Osteocyte (in vitro differentiated cells): ENCODE data around the gene NHSL2. TPM values are rescaled to one million over a fixed set of nuclear protein-coding genes. Genes with fewer than 3 reads are reported as not detected.
A peak's percentile ranks its signal among the peaks of the same experiment; 100 is the strongest.
"Not testable (repeated sequence)": the region's sequence is repeated elsewhere in the genome, so short reads cannot be mapped to it uniquely, and the experiment has no call there.

Experiments used
- DNase-seq: peaks from one replicate; pipeline ENCODE4 v3.0.0; 2021; ENCODE audit warnings: mixed read lengths; ENCODE audit not compliant: unreplicated experiment; ENCODE audit errors: extremely low spot score
- H3K27ac Mint-ChIP-seq: one replicate; pipeline ENCODE4 v1.8.0; 2021; ENCODE audit warnings: mild to moderate bottlenecking, mixed read lengths; ENCODE audit not compliant: unreplicated experiment
- H3K27me3 Mint-ChIP-seq: one replicate; pipeline ENCODE4 v1.8.0; 2021; ENCODE audit warnings: mixed read lengths; ENCODE audit not compliant: unreplicated experiment
- H3K36me3 Mint-ChIP-seq: one replicate; pipeline ENCODE4 v1.8.0; 2021; ENCODE audit warnings: mixed read lengths; ENCODE audit not compliant: unreplicated experiment
- H3K4me1 Mint-ChIP-seq: one replicate; pipeline ENCODE4 v1.8.0; 2021; ENCODE audit warnings: mixed read lengths; ENCODE audit not compliant: unreplicated experiment
- H3K4me3 Mint-ChIP-seq: one replicate; pipeline ENCODE4 v1.8.0; 2021; ENCODE audit warnings: mild to moderate bottlenecking, moderate library complexity, mixed read lengths; ENCODE audit not compliant: unreplicated experiment
- H3K9me3 Mint-ChIP-seq: one replicate; pipeline ENCODE4 v1.8.0; 2021; ENCODE audit warnings: mixed read lengths; ENCODE audit not compliant: unreplicated experiment
- long read RNA-seq: library from polyadenylated mRNA; unstranded; transcript quantifications from one replicate; pipeline ENCODE4 v2.0.0, GENCODE V29; 2021
- total RNA-seq: library from RNA; stranded (reverse); gene quantifications from 2 replicates; pipeline ENCODE4 v1.2.1, GENCODE V29; 2021
- TF ChIP-seq, protein P1 (sequence below): fragments of 200-600 bp; sonication (generic); IDR thresholded peaks from 2 replicates; pipeline ENCODE4 v1.5.0; 2021; ENCODE audit warnings: antibody characterized with exemption, mild to moderate bottlenecking, moderate library complexity

The NHSL2 gene
- 7.3 and 7.6 TPM in 2 replicates for total RNA-seq
- long read RNA-seq, partial matches to known transcripts: 1 of 8 reads
- long read RNA-seq, other reads (novel, unspliced or antisense): 7 of 8 reads

DNA sequence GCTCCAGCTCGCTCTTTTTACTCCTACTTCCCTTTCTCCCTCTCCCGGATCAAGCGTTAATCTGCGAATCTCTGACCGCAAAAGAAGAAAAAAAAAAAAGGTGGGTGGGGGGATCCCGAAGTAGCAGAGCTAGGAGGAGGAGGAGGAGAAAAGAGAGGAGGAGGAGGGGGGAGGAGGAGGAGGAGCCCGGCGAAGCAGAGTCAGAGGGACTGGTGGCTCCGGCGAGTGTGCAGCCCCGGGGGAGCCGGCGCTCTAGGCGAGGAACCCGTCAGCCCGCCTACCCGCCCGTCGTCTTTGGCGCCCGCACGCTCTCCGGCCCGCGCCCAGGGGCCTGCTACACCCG, at the start of gene NHSL2:
NHSL2 (plus strand) TSS at position 203 of the 343 bp plus-strand sequence.
- Mint-ChIP-seq H3K27ac (no peak within 1 kb of the TSS), H3K4me1 (peaks cover 9% of the 10 kb centered on the region), H3K27me3 (no peaks in the 10 kb centered on the region), H3K36me3 (no peaks in the 10 kb centered on the region), H3K9me3 (no peaks in the 10 kb centered on the region), H3K4me3 (peak within 1 kb of the TSS; percentile 75)
- TF ChIP-seq, protein P1, sequence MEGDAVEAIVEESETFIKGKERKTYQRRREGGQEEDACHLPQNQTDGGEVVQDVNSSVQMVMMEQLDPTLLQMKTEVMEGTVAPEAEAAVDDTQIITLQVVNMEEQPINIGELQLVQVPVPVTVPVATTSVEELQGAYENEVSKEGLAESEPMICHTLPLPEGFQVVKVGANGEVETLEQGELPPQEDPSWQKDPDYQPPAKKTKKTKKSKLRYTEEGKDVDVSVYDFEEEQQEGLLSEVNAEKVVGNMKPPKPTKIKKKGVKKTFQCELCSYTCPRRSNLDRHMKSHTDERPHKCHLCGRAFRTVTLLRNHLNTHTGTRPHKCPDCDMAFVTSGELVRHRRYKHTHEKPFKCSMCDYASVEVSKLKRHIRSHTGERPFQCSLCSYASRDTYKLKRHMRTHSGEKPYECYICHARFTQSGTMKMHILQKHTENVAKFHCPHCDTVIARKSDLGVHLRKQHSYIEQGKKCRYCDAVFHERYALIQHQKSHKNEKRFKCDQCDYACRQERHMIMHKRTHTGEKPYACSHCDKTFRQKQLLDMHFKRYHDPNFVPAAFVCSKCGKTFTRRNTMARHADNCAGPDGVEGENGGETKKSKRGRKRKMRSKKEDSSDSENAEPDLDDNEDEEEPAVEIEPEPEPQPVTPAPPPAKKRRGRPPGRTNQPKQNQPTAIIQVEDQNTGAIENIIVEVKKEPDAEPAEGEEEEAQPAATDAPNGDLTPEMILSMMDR: no peak
- DNase-seq: no peak

DNA sequence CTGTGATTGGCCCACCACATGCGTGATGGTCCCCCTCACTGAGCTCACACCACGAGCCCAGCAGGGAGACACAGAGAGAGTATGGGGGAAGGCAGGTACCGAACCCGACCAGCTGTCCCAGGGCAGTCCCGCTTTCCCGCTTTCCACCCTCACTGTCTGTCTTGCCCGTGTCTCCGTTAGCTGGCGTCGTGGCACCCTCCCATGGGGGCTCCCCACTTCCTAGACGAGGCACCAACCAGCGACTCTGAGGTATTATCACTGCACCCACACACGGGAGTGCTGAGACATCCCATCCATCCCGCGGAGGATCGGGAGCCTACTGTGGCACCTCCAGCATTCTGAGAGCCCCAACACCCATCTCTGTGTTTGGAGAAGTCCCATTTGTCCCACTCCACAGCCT, 43.0 kb upstream of the NHSL2 start:
- TF ChIP-seq, protein P1: no peak
- Mint-ChIP-seq H3K4me3 (no peak overlapping the region), H3K27me3 (peaks cover 18% of the 10 kb centered on the region), H3K36me3 (no peaks in the 10 kb centered on the region), H3K9me3 (no peaks in the 10 kb centered on the region), H3K4me1 (no peaks in the 10 kb centered on the region), H3K27ac (no peak overlapping the region)
- DNase-seq: no peak

DNA sequence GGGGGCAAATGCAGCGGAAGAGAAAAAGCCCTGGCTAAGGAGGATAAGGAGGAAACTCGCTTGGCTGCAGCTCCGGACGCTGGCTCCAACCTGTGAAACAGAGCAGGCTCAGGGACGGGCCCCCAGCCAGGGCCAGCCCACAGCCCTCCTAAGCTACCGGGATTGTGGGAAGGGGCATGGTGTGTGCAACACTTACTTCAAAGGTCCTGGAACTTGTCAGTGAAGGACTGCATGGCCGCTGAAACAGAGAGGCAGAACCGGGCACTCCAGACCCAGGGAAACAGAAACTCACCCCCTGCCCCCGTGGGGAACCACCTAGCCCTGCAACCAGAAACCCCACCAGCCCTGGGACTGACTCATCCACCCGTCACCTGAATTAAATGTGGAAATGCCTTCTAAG, 41.1 kb upstream of the NHSL2 start:
- H3K36me3 Mint-ChIP-seq, H3K4me3 Mint-ChIP-seq, H3K4me1 Mint-ChIP-seq, H3K27me3 Mint-ChIP-seq, H3K9me3 Mint-ChIP-seq, H3K27ac Mint-ChIP-seq, DNase-seq: not testable (repeated sequence)

DNA sequence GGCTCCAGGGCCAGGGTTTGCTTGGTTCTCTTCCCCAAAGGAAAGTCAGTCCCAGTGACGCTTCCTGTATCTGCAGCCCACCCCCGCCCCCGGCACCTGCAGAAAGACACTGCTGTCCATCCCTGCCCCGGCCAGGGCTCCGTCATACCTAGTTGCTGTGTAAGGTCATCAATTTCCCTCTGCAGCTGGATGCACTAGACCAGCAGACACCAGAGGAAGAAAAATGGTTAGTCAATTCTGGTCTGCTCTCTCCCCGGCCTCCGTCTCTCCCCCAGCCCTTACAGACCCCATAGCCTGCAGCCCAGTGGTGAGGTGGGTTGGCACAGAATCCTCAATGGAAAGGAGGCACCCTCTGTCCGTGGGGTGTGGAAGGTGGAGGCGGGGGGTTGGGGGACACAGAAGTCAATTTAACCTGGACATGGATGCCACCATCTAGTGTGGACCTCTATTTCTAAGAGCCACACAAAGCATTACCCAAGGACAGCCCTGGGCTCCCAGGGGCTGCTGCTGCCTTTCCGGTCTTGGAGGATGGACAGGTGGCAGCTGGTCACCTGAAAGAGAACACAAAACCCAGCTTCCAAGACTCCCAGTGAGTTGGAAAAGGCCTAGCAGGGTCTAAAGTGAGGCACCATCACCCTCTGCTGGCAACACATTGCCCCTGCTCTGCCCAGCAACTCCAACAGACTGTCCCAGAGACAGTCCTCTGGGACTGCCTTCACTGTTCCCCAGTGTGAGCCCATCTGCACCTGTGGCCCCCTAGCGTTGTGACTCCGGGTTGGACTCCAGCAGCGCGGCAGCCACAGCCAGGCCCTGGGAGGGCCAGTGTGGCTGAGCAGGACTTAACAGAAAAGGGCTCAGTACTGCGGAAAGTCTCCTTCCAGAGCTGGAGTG, 40.2 kb upstream of the NHSL2 start:
- H3K27ac Mint-ChIP-seq: no peak overlapping the region
- no peak overlapping the region for H3K4me3 Mint-ChIP-seq
- TF ChIP-seq, protein P1: peak; percentile 37
- DNase-seq: no peak
- no peaks in the 10 kb centered on the region for H3K4me1 Mint-ChIP-seq
- no peaks in the 10 kb centered on the region for H3K36me3 Mint-ChIP-seq
- peaks cover 4% of the 10 kb centered on the region for H3K27me3 Mint-ChIP-seq
- H3K9me3 Mint-ChIP-seq: no peaks in the 10 kb centered on the region

DNA sequence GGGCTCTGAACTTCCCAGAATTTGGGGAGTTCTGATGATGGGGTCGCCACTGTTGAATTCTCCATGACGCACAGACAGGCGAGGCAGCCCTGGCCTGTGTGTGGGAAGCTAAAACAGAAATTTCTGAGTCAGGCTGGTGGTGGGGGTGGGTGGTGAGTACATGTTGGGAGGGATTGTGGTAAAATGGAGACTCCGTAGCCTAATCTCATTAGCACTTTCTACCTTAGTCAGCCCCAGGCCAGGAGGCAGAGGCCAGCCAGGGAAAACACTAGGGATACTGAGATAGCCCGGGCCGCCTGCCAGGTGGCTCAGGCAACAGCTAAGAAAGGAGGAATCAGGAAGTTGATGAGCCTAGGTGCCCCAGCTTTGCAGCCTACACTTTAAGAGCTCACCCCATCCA, 39.3 kb upstream of the NHSL2 start:
- TF ChIP-seq, protein P1: no peak
- H3K27me3 Mint-ChIP-seq: no peaks in the 10 kb centered on the region
- H3K4me1 Mint-ChIP-seq: no peaks in the 10 kb centered on the region
- no peak for DNase-seq
- H3K36me3 Mint-ChIP-seq: no peaks in the 10 kb centered on the region
- no peak overlapping the region for H3K4me3 Mint-ChIP-seq
- no peak overlapping the region for H3K27ac Mint-ChIP-seq
- no peaks in the 10 kb centered on the region for H3K9me3 Mint-ChIP-seq
